NCI-H82 treated with DMSO at 0.1 percent for 48 hours (cell line): ENCODE measurements around the gene APC.
"Not testable (repeated sequence)": the region's sequence is repeated elsewhere in the genome, so short reads cannot be mapped to it uniquely, and the experiment has no call there.

ENCODE experiments used
- DNase-seq: peaks from one replicate; lab custom pipeline; 2025; ENCODE audit not compliant: unreplicated experiment; lab: John Stamatoyannopoulos, UW

APC gene

DNA sequence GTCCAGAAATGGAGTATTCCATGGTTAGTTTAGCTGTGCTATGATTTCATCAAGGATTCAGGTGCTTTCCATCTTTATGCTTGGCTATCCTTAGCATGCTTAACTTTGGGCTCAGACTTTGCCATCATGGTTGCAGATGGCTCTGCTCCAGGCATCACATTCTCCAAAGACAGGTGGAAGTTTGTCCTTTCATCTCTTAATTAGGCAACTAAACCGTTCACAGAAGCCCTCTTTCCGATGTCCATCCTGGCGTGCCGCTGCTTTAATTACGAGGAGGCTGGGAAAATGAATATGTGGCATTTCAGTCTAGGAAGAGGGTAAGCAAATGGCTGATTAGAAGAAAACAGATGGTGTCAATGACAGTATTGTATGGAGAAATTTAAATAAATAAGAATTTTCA is 24.5 kb upstream of the APC start:
- DNase-seq = no peak

DNA sequence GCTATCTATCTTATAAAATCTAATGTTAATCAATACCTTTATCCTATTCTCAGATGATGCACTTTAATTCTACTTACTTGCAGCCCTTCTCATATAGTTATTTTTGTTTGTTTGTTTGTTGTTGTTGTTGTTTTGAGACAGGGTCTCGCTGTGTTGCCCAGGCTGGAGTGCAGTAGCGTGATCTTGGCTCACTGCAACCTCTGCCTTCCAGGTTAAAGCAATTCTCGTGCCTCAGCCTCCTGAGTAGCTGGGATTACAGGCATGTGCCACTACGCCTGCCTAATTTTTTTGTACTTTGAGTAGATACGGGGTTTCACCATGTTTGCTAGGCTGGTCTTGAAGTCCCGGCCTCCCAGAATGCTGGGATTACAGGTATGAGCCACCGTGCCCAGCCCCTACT is 20.8 kb upstream of the APC start:
- DNase-seq = not testable (repeated sequence)

DNA sequence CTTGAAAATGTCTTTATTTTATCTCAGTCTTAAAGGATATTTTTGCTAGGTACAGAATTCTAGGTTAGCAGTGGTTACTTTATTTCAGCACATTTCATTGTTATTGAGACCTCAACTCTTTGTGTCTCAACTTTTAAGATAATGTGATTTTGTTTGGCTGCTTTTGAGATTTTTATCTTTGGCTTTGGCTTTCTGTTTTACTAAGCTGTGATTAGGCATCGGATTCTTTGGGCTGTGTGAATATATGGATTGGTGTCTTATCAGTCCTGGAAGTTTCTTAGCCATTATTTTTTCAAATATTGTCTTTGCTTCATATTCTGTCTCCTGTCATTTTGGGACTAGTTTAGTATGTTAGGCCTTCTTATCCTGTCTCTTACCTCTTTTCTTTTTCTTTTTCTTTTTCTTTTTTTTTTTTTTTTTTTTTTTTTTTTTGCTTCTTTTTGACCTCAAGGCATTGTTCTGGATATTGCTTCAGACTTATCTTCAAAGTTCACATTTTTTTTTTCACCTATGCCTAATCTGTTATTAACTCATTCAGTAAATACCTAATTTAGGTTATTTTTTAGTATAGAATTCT is 20.1 kb upstream of the APC start:
- DNase-seq = no peak

DNA sequence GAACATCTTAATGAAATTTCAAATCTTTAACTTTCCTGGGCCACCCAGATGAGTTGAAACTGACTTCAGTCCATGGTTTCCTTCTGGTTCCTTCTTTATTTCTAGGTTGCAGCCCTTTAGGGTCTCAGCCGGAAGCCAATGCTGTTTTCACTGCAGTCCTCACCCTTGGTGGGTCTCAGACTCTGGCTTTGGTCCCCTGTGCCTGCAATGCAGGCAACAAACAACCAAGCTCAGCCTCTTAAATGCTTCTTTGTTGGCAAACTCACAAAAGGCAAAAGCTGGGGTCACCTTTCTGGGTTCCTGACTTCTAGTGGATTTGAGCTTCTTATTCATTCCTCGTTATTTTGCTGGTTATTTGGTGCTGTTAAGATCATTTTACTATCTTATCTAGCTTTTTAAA is 19.3 kb upstream of the APC start:
- no peak for DNase-seq

DNA sequence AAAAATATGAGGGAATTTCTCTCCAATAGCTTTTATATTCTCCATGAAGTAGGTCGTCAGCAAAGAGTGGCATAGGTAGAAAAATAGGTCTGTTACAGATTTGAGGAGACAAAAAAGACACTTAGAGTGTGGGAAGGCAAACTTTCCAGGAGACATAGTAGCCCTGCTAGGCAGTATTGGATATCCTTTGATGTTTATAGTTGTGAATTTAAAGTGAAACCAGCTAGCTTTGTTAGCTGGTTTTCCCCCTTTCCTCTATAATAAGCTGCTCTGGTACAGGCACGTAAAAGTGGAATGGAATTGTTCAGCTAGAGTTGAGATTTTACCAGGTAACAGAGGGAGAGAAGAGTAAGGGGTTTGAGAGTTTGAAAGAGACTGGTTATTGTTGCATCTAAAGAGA is 17.1 kb upstream of the APC start:
- no peak for DNase-seq

DNA sequence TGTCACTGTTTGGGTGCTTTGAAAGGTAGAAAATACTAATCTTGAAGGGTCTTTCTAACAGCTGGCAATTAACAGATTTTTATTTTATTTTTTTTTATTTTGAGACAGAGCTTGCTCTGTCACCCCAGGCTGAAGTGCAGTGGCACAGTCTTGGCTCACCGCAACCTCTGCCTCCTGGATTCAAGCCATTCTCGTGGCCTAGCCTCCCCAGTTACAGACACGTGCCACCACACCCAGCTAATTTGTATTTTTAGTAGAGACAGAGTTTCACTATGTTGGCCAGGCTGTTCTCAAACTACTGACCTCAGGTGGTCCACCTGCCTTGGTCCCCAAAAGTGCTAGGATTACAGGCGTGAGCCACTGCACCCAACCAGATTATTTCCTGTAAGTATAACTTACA is 12.8 kb upstream of the APC start:
- no peak for DNase-seq

DNA sequence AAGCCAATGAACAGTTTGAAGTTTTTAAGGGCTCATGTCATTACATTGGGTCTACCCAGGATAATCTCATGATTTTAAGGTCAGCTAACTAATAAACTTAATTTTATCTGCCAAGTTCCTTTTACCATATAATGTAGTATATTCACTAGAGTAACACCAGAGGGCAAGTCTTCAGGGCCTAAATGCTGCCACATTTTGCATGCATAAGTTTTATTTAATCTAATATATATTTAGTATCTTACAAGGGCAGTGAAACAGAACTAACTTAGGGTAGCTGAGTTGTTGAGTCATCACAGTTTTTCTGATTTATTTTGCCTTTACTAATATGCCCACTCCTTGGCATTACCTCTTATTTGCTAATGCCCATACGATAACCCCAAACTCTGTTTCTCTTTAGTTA is 8.1 kb upstream of the APC start:
- DNase-seq = no peak

DNA sequence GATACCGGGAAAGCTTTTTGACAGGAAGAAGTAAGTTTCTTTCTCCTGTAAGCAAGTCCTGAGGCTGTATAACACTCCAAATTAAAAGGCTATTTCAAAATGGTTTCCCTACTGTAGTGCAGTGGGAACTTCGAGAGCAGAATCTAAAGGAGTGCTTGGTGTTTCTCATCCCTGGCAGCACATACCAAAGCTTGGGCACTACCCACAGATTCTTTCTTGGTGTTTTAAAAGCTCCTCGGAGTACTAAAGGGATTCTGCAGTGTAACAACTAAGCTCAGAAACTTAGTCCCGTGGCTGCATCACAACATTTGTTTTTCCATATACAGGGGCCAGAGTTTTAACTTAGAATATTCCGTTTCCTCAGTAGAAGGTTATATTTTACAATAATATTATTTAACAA is 5.6 kb upstream of the APC start:
- no peak for DNase-seq

DNA sequence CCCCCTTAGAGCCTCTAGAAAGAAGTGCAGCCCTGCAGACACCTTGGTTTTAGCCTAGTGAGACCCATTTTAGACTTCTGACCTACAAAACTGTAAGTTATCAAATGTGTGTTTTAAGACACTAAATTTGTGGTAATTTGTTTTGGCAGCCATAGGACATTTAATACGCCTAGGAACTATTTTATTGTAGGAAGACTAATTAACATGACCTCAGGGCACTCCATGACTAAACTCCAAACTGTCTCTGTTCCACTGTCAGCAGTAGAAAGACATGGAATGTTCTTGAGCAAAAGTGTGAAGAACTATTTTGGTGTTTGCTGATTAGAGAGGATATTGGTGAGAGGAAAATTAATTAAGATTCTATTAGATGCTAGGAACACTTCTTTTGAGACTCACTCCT is 4.1 kb upstream of the APC start:
- no peak for DNase-seq

DNA sequence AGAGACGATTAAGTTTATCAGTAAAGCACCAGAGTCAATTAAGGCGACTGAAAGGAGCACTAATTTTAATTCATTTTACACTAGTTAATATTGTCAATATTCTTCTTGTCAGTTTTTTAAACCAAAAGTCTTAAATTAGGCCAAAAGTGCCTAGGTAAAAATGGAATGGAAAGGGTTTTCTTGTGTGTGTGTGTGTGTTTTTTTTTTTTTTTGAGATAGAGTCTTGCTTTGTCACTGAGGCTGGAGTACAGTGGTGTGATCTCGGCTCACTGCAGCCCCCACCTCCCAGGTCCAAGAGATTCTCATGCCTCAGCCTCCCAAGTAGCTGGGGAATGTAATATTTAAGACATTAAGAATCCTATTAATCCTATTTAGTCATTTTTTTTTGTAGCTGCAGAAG is 3.1 kb upstream of the APC start:
- DNase-seq = no peak

DNA sequence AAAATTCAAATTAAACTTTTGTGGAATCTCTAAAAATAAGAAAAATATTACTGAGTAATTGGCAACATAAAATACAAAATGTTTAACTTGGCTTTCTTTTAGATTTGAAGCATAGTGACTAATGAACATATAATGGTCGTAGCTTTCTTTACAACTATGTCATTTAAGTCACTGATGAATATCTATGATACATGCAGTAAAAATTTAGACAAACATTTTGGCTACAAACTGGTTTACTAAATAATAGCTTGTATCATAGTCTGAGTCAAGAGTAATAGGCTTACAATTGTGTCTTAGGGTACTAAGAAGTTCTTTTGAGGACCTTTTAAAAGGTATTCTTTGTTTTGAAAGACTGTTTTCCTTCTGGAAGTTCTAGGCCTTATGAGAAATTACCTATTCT is 2.0 kb upstream of the APC start:
- no peak for DNase-seq

DNA sequence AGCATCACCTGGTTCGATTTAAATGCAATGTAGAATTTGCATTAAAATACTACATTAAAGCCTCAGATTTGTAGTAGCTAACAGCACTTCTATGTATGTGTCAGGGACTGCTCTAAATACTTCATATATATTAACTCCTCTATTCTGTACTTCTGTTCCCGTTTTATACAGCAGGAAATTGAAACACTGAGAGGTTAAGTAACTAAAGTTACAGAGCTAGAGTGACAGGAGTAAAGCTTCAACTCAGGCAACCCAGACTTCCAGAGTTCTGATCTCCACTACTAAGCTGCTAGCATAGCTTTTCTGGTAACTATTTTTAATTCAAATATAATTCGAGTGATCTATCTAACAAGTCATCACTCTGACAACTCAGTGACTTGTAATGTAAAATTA is 619 bp upstream of the APC start:
- DNase-seq = no peak

DNA sequence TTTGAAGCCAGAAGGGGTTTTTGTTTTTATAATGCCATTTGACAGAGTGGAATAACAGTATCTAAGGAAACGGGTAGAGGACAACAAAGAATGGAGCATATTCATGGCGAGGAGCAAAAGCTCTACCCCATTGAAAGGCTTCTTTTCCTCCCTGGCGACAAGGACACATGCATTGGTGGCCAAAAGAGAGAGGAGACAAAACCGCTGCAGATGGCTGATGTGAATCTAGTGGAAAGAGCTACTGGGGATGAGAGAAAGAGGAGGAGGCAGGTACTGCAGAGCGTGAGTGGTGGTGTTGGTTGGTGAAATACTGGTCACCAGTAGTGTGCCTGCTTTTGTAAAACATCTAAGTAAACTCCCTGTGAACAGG is 491 bp downstream of the APC start:
- DNase-seq = no peak

DNA sequence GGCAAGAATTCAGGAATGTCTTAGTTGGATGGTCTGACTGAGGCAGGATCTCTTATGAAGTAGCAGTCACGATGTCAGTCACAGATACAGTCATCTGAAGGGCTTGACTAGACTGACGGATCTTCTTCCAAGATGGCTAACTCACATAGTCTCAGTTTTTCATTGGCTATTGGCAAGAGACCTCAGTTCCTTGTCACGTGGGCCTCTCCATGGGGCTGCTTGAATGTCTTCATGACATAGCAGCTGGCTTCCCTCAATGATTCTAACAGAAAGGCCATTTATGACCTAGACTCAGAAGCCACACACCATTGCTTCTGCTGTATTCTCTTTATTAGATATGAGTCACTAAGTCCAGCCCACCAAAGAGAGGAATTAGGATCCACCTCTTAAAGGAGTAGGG is 4.7 kb downstream of the APC start:
- no peak for DNase-seq

DNA sequence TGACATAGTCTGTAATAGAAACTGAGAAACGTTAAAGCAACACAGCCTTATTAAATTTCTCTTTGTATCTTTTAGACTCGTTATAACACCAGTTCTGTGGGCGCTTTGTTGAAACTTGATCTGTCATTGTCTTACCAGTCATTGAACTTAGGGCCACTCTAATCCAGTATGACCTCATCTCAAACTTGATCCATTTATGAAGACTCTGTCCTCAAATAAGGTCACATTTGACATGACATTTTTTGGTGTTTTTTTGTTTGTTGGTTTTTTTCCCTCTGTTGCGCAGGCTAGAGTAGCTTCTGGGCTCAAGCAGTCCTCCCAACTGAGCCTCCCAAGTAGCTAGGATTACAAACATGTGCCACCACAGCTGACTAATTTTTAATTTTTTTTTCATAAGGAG is 5.9 kb downstream of the APC start:
- no peak for DNase-seq

DNA sequence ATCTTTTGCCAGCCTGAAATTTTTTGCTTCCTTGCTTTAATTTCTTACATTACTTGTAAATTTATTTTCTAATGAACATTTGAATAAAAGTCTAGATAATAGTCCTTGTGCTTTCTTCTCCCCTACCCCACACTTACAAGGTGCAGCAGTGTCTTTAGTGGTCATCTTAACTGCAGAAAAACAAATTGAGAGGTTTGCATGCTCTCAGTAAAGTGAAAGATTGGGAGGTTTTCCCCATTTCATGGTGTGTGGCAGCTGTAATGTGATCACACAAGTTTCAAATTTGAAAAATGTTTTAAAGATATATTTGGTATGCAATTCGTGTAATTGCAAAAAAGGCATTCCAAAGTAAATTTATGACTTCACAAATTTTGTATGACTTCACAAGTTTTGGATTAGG is 14.7 kb downstream of the APC start:
- DNase-seq = no peak

DNA sequence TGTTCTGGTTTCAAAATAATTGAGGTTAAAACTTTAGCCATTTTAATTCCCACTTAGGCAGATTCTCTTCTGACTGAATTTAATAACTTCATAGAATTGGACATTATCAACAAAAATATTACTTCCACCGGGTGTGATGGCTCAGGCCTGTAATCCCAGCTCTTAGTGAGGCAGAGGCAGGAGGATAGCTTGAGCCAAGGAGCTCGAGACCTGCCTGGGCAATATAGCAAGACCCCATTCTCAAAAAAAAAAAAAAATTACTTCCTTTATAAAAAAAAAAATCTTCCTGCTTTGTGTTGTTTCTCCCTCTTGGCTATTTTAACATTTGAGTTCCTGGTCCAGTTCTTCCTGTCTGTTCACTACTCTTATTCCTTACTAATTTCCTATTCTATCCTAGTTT is 18.0 kb downstream of the APC start:
- no peak for DNase-seq

DNA sequence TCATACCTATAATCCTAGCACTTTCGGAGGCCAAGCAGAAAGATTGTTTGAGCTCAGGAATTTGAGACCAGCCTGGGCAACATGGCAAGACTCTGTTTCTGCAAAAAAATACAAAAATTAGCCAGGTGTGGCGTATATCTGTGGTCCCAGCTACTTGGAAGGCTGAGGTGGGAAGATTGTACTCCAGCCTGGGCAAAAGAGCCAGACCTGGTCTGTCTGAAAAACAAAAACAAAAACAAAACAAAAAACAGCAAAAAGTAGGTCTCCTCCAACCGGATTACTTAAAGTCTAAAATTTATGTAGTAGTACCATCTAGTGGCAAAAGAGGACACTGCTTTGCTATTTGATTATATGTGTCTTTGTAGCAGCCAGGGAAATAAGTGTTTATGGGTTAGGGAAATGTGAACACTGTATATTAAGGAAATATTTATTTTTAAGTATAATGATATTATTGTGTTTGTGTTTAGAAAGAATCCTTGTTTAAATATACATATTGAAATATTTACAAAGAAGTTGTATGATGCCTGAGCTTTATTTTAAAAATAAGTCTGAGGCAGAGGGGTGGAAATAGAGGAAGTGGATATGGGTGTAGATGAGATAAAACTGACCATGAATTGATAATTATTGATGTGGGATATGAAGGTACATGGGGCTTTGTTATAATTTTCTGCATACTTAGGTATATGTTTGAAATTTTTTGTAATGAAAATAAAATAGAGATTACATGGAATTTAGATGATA is 20.0 kb downstream of the APC start:
- peak; percentile 53 for DNase-seq

DNA sequence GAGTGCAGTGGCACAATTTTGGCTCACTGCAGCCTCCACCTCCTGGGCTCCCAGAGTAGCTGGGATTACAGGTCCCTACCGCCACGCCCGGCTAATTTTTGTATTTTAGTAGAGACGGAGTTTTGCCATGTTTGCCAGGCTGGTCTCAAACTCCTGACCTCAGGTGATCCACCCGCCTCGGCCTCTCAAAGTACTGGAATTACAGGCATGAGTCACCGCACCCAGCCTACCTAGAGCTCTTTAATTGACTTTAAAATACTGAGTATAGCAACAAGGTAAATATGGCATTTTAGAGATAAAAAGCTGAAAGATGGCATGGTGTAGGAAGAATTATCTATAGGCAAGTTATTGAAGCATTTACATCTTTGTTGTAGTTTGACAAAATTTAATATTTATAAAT is 21.0 kb downstream of the APC start:
- DNase-seq = no peak

DNA sequence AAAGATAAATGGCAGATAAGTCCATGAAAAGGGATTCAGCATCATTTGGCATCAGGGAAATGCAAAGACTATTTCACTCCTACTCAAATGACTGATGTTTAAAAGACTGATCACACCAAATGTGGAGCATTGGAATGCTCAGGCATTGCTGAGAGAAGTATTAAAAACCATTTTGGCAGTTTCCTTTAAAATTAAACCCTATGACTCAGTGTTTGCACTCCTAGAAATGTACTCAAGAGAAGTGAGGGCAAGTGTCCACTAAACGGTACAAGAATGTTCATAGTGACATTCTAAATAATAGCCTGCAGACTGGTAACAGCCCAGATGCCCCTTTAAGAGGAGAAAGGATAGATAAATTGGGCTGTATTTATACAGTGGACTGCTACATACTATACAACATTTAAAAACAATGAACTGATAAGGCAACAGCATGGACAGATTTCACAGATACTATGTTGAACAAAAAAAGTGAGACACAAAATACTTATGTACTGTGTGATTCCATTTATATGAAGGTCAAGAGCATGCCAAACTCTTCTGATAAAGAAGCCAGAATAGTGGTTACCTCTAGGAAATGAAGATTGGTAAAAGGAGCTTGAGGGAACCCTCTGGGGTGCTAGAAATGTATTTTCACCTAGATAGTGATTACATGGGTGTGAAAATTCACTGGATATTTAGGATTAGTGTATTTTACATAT is 24.6 kb downstream of the APC start:
- DNase-seq = no peak

DNA sequence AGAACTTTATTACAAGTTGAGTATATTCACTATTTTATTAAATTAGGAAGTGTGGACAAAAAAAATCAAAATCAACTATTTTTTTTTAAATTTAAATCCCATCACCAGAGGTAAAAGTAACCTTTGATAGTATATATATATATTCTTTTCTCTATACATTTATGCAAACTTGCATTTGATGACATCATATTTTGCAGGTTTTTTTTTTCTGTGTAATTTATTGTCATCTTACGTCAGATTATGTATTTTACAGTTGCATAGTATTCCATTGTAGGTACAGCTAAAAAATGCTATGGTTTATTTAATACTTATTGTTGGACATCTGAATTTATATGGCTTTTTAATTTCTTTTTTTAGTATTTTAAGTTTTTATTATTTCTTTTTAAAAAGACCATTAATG is 25.5 kb downstream of the APC start:
- DNase-seq = no peak

DNA sequence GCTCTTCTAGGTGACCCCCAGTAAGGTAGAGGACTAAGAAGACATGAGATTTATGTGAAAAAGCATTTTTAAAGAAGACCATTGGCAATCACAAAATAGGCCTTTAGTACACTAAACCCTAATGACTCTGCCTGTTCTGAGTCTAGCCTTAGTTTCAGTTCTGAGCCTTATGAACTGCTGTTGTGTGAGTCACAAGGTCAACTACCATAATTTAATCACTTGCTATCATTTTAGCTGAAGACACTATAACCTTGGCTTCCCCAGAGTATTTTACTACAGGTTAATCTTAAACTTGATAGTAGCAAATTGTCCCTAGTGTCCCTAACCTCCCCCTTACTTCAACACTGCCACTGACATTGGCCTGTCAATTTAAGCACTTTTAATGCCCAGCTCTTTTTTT is 34.4 kb downstream of the APC start:
- no peak for DNase-seq
